GM18868 (cell line): ENCODE data around the gene CGNL1.

Experiments
- ATAC-seq: cut with Tn5 transposase; IDR thresholded peaks from one replicate; pipeline ENCODE4 v1.9.1; 2021; ENCODE audit warnings: mild to moderate bottlenecking, moderate library complexity; ENCODE audit not compliant: unreplicated experiment

The CGNL1 gene

GRCh38 chr15:57493351-57493750, 117.0 kb downstream of the CGNL1 start:
- ATAC-seq, result no peak

- no peak for ATAC-seq
Observed at GRCh38 chr15:57494581-57494980, 118.3 kb downstream of the CGNL1 start.

- ATAC-seq, result no peak
Observed at GRCh38 chr15:57495041-57495440, 118.7 kb downstream of the CGNL1 start.

- no peak for ATAC-seq
Observed at GRCh38 chr15:57495554-57496165, 119.4 kb downstream of the CGNL1 start.

- ATAC-seq, result no peak
Observed at GRCh38 chr15:57496594-57496945, 120.3 kb downstream of the CGNL1 start.

GRCh38 chr15:57496946-57497869, 120.9 kb downstream of the CGNL1 start:
- no peak for ATAC-seq

- no peak for ATAC-seq
Observed at GRCh38 chr15:57500256-57500655, 124.0 kb downstream of the CGNL1 start.

GRCh38 chr15:57500979-57501576, 124.8 kb downstream of the CGNL1 start:
- no peak for ATAC-seq

- no peak for ATAC-seq
Observed at GRCh38 chr15:57502116-57502515, 125.8 kb downstream of the CGNL1 start.

GRCh38 chr15:57503051-57503702, 126.9 kb downstream of the CGNL1 start:
- ATAC-seq, result no peak

- no peak for ATAC-seq
Observed at GRCh38 chr15:57503911-57504598, 127.8 kb downstream of the CGNL1 start.

- ATAC-seq, result no peak
Observed at GRCh38 chr15:57504599-57504940, 128.3 kb downstream of the CGNL1 start.

GRCh38 chr15:57505056-57505715, 128.9 kb downstream of the CGNL1 start:
- no peak for ATAC-seq

- ATAC-seq, result no peak
Observed at GRCh38 chr15:57505949-57506391, 129.7 kb downstream of the CGNL1 start.

- ATAC-seq, result no peak
Observed at GRCh38 chr15:57506422-57506821, 130.1 kb downstream of the CGNL1 start.

- no peak for ATAC-seq
Observed at GRCh38 chr15:57507111-57507510, 130.8 kb downstream of the CGNL1 start.

GRCh38 chr15:57509126-57509525, 132.8 kb downstream of the CGNL1 start:
- ATAC-seq, result no peak

- no peak for ATAC-seq
Observed at GRCh38 chr15:57509965-57510364, 133.7 kb downstream of the CGNL1 start.

- ATAC-seq, result no peak
Observed at GRCh38 chr15:57510647-57511046, 134.3 kb downstream of the CGNL1 start.

GRCh38 chr15:57516327-57517029, 140.2 kb downstream of the CGNL1 start:
- no peak for ATAC-seq
